MV-4-11 (cell line): ENCODE measurements around the gene SNRPD1.
"Not testable (repeated sequence)": the region's sequence is repeated elsewhere in the genome, so short reads cannot be mapped to it uniquely, and the experiment has no call there.

Source experiments
- DNase-seq: peaks from one replicate; lab custom pipeline; 2025; lab: John Stamatoyannopoulos, UW

SNRPD1 gene

DNA sequence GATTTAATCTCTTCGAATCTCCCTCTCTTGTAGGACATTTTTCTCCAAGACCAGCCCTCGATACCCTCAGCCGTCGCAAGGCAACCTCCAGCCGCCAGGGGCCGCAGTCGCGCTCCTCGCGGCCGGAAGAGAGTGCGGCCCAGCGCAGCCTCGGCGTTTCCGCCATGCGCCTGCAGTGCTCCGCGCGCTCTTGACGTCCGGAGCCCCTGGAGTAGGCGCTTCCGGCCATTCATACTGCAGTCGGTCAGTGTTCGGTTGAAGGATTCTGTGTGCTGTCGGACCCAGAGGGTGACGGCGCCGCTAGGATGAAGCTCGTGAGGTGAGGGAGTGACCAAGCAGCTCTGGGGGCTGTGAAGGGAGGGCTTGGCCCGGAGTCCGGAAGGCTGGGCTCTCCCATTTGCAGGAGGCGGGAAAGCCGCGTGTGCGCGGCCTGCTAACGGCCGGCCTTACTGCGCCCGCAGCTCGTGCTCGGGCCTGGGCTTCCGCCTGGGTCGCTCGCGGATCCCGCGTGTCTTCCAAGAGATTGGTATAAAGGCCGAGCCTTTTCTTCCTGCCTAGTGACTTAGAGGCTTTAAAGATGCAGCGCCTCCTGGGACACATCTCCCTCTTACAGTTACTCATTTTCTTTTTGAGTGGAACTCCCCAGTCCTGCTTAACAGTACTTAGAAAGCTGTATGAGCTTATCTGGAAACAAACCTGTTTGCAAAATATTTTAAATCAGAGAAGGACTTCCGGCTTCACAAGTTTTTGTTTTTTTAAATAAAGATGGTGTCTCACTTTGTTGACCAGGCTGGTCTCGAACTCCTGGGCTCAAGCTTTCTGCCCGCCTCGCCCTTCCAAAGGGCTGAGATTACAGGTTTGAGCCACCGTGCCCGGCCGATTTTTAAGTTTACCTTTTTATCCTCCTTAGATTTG lies at the start of gene SNRPD1:
Gene SNRPD1, plus strand, starts transcription at position 190 of the 915 bp plus-strand sequence. Its CDS starts 116 bp downstream, at position 306.
- DNase-seq, result peak; percentile 88

GRCh38 chr18:21571772-21572171 lies 40.3 kb upstream of the SNRPD1 start:
- no peak for DNase-seq

DNA sequence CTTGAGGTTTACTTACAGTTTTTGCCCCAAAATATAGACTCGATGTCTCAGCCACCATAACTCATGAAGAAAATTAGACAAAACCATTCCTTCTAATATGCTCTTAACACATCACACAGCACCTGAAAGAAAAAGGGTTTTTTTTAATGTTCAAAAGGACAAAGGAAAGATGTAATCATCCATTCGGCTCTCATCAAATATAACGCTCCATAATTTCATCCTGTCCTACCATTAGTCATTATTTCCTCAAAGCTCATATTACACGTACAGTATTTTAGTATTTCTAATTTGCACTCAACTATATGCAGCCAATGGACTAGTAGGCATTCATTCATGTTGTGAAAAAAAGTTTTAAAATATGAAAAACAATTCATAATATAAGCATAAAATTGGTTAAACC lies 36.5 kb upstream of the SNRPD1 start:
- no peak for DNase-seq

- DNase-seq, result no peak
Measured at GRCh38 chr18:21584391-21584790, 27.7 kb upstream of the SNRPD1 start.

DNA sequence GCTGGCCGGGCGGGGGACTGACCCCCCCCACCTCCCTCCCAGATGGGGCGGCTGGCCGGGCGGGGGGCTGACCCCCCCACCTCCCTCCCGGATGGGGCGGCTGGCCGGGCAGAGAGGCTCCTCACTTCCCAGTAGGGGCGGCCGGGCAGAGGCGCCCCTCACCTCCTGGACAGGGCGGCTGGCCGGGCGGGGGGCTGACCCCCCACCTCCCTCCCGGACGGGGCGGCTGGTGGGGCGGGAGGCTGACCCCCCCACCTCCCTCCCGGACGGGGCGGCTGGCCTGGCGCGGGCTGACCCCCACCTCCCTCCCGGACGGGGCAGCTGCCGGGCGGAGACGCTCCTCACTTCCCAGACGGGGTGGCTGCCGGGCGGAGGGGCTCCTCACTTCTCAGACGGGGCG lies 19.8 kb upstream of the SNRPD1 start:
- DNase-seq, result not testable (repeated sequence)

DNA sequence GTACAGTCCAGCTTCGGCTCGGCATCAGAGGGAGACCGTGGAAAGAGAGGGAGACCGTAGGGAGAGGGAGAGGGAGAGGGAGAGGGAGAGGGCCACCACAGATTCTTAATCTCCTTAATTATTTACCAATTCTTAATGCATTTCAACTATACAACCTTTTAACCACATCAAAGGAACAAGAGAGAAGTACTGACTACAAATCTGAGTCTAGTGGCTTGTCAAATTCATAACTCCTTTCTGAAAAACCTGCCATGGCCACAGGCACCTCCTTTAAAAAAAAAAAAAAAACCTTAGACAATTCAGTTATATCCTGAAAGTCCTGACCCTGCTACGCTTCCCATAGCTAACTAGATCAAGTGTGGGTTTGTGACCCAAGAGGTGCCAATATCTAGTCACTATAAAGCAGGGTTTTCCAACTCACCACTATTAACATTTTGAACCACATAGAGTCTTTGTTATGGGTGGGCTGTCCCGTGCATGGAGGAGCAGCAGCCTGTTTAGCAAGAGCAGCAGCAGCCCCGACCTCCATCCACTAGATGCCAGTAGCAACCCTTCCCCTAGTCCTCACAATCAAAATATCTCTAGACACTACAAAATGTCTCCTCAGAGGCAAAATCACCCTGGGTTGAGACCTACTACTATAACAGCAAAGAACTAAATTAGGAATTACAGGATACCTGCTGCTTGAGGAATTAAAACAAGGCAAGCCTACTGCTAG lies 18.4 kb upstream of the SNRPD1 start:
- no peak for DNase-seq

DNA sequence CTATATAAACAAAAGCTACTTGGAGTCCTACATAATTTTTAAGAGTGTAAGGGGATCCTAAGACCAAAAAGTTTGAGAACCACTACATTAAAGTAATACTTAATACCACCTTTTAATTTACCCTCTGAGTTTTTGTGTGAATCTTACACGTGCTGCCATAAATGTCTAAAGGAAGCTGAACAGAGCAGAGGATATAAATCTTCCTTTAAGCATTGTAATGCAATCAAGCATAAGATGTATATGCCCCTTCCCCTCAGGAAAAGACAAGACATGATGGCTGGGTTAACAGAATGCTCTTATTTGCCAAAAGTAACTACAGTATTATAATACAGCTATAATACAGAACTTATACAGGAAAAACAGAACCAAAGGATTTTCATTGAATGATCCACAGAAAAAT lies 14.5 kb upstream of the SNRPD1 start:
- DNase-seq, result no peak

DNA sequence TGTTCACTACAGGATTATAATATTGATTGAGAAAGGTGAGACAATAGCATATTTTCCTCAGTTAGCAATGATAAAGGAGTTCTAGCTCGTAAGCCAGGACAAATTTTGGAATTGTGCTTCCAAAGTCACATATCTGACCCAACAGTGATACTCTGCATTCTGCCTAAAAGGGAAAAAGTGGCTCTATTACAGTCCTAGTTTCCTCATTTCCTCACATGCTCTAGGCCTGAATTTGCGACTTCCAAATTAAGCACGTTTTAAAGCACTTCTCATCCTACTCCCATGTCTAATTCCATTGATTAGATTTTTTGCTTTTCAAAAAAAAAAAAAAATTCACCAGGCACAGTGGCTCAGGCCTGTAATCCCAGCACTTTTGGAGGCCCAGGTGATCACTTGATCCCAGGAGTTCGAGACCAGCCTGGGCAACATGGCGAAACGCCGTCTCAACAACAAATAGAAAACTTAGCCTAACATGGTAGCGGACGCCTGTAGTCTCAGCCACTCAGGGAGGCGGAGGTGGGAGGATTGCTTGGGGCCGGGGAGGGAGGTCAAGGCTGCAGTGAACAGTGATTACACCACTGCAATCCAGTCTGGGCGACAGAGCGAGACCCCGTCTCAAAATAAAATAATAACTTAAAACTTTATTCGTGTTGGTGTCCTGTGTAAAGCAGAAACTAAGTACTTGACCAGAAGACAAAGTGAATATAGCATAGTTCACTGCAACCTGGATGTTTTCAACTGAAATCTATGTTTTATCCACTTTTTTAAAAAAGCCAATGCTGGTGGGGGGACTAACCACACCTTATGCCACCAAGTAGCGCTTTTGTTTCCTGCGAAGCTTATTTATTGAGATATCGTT lies 13.2 kb upstream of the SNRPD1 start:
- DNase-seq, result no peak

DNA sequence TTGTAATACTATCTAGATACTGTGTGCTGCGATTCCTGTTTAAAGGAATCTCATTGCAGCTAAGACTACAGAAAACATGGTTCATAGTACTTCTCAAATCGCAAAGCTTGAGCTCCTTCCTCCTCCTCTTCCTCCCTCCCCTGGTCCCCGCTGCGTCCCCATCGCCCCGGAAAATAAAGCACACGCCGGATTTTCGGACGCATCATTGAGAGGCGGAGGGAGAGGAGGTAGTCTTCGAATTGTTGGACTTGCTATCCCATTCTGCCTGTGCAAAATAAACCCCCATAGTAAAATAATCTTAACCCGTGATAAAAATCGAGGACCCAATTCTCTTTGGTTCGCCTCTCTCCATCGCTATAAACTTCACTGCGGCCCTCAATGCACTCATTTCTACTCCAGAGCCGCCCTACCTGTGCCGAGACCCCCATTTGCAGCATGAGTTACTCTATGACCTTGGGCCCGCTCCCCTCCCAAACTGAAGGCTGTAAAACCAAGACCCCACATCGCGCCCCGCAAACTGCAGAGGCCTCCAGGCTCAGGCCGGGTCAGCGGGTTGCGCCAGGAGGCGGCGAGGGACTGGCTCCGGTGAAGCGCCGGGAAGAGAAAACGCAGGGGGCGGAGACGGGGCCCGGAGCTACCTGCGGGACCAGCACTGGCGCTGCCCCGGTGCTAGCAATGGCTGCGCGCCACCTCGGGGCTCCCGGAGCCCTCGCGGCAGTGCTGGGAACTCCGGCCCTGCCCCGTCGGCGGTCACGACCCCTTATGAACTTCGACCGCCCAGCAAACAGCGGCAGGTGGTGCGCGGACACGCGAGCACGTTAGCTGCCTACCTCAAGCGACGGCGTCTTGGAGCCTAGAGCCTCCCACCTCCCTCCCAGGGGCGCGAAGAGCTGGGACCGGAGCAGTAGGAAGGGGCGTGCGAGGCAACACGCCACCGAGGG lies 12.3 kb upstream of the SNRPD1 start:
- no peak for DNase-seq

DNA sequence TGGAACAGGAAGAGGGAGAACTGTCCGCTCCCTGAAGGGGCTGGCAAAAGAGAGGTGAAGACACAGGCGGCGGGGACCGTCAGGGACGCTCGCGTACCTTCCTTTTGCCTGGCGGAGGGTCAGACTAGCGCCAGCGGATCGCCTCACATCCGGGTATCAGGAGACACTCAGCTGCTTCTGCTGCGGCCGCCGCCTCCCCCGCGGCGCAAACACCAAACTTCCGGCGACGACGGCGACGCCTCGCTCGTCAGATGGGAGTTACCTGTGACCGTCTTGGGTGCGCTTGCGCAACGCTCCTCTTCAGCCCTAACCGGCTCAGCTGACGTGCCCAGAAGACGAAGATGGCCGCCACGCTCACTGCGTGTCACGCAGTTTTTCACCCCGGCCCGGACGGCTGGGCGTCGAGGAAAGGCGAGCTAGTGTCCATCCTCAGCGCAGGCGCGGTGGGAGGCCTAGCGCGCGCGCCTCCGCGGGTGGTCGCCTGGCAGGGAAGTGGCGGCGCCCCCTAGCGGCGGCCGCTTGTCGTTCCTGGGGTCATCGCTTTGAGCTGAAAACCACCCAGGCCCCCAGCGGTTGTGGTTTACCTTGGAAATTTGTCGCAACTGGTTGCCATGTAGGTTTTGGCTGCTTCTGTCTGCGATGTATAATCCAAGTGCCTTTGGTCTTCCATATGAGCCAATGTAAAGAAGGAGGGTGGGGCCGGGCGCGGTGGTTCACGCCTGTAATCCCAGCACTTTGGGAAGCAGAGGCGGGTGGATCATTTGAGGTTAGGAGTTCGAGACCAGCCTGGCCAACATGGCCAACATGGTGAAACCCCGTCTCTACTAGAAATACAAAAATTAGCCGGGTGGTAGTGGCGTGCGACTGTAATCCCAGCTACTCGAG lies 11.3 kb upstream of the SNRPD1 start, which contains the start of gene ESCO1:
Gene ESCO1, minus strand, starts transcription at position 179 of the 885 bp plus-strand sequence. CDS start 25,861 bp downstream, outside the sequence.
- DNase-seq, result peak; percentile 97

GRCh38 chr18:21602299-21602587 lies 9.9 kb upstream of the SNRPD1 start:
- DNase-seq, result peak; percentile 84

- DNase-seq, result no peak
Measured at GRCh38 chr18:21604671-21605070, 7.4 kb upstream of the SNRPD1 start.

GRCh38 chr18:21605213-21605612 lies 6.9 kb upstream of the SNRPD1 start:
- DNase-seq, result no peak

- DNase-seq, result not testable (repeated sequence)
Measured at GRCh38 chr18:21611401-21612124, 551 bp upstream of the SNRPD1 start.

GRCh38 chr18:21621640-21622039 lies 9.5 kb downstream of the SNRPD1 start:
- DNase-seq, result not testable (repeated sequence)

GRCh38 chr18:21629089-21629832 lies 17.1 kb downstream of the SNRPD1 start:
- no peak for DNase-seq

GRCh38 chr18:21632393-21632792 lies 20.3 kb downstream of the SNRPD1 start:
- DNase-seq, result no peak

DNA sequence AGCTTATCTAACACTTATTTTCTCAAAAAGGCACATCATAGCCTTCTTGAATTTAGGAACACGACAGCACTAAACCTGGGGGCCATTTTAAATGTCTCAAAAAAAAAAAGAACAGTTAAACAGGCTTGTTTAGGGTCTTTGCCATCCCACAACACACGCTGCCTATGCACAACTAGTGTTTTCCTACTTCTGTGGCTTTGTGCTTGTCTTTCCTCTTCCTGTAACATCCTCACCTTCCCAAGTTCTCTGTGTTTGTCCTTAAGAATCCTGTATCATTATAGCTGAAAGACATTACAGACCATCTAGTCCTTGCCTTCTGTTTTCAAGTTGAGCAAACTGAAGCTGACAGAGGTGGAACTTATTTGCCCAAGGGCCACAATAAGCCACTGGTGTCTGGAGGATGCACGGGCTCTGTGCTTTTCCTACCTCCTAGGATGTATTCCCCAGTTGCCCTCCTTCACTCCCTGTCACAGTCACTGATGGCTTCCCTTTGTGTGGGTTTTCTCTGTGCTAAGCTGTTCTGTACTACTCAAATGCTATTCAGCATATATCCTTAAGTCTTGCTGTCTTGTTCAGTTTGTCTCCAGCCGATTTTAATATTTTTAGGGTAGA lies 22.6 kb downstream of the SNRPD1 start:
- no peak for DNase-seq
